GM12878 (cell line): ENCODE measurements around the gene SSNA1. TPM values are rescaled to one million over a fixed set of nuclear protein-coding genes. Genes with fewer than 3 reads are reported as not detected.

Experiments
- CEBPB ChIP-seq, 2 experiments: fragments of 150-350 bp in 1 of 2; IDR thresholded peaks; 2 replicates each; pipeline ENCODE4 v1.6.1; 2012 to 2014; ENCODE audit warnings: low read depth in 2 of 2, low read length in 2 of 2, borderline replicate concordance in 1 of 2, inconsistent platforms in 1 of 2
- ELK1 ChIP-seq: IDR thresholded peaks from 2 replicates; pipeline ENCODE4 v1.6.1; 2012; ENCODE audit warnings: low read depth, low read length, improper control_type of control experiment
- KAT2A ChIP-seq: conservative IDR thresholded peaks from 2 replicates; pipeline ENCODE4 v1.6.1; 2011; ENCODE audit warnings: low read depth, low read length; ENCODE audit not compliant: control insufficient read depth
- MEF2B ChIP-seq: fragments of 450-650 bp; IDR thresholded peaks from 2 replicates; pipeline ENCODE4 v1.6.1; 2018; ENCODE audit warnings: mild to moderate bottlenecking, moderate library complexity; ENCODE audit not compliant: partially characterized antibody, poor library complexity, severe bottlenecking
- NFXL1 ChIP-seq: fragments of 450-650 bp; IDR thresholded peaks from 2 replicates; pipeline ENCODE4 v1.6.1; 2017; ENCODE audit warnings: antibody characterized with exemption, mild to moderate bottlenecking, borderline replicate concordance
- NFYB ChIP-seq: IDR thresholded peaks from 2 replicates; pipeline ENCODE4 v1.6.1; 2011; ENCODE audit warnings: low read depth, mild to moderate bottlenecking, low read length, improper control_type of control experiment, moderate library complexity; ENCODE audit not compliant: insufficient read depth
- PAX5 ChIP-seq: IDR thresholded peaks from 2 replicates; pipeline ENCODE4 v1.6.1; 2011; ENCODE audit warnings: low read depth, low read length, borderline replicate concordance
- SMAD1 ChIP-seq: fragments of 450-650 bp; IDR thresholded peaks from 2 replicates; pipeline ENCODE4 v1.6.1; 2018; ENCODE audit warnings: mild to moderate bottlenecking, low read depth; ENCODE audit not compliant: partially characterized antibody
- TAF1 ChIP-seq: IDR thresholded peaks from 2 replicates; pipeline ENCODE4 v1.6.1; 2011; ENCODE audit warnings: mild to moderate bottlenecking, low read depth, low read length, borderline replicate concordance
- TCF3 ChIP-seq: IDR thresholded peaks from 2 replicates; pipeline ENCODE4 v1.6.1; 2012; ENCODE audit warnings: low read depth, mild to moderate bottlenecking, low read length, borderline replicate concordance; ENCODE audit not compliant: insufficient read depth
- YY1 ChIP-seq: IDR thresholded peaks from 2 replicates; pipeline ENCODE4 v1.6.1; 2011; ENCODE audit warnings: low read depth, mild to moderate bottlenecking, low read length
- ZNF687 ChIP-seq: fragments of 450-650 bp; IDR thresholded peaks from 2 replicates; pipeline ENCODE4 v1.6.1; 2017; ENCODE audit warnings: mild to moderate bottlenecking, moderate library complexity
- polyA plus RNA-seq, 11 experiments: library from polyadenylated mRNA; depleted of rRNA in 4 of 11; unstranded in 6 of 11; stranded (reverse) in 5 of 11; fragments of >200 nt; fragmentation: Nextera tagmentation in 4 of 11; fragmentation: Illumina TruSeq in 1 of 11; extraction: Ambion mirVana in 4 of 11; extraction: Trizol in 1 of 11; gene quantifications; 1 replicate in 1 of 11; 2 replicates in 10 of 11; pipeline versions ENCODE4 v1.2.1 to v1.2.3, GENCODE V29; 2011 to 2016; ENCODE audit warnings: inconsistent platforms in 2 of 11, missing spikeins in 2 of 11, low read depth in 1 of 11
- total RNA-seq, 4 experiments: library from RNA; depleted of rRNA in 3 of 4; stranded (reverse); fragments of >200 nt in 3 of 4; fragmentation: Illumina TruSeq in 1 of 4; extraction: Trizol in 1 of 4; gene quantifications; 2 replicates each; pipeline versions ENCODE4 v1.2.1 to v1.2.3, GENCODE V29; 2013 to 2021
- TF ChIP-seq, protein P1 (sequence below): fragments of 450-650 bp; IDR thresholded peaks from 2 replicates; pipeline ENCODE4 v1.6.1; 2017; ENCODE audit warnings: low read depth, mild to moderate bottlenecking, moderate library complexity
- TF ChIP-seq, protein P2 (sequence below): fragments of 450-650 bp; formaldehyde crosslinking; IDR thresholded peaks from 2 replicates; pipeline ENCODE4 v1.4.0; 2020; ENCODE audit warnings: mild to moderate bottlenecking, moderate library complexity
- TF ChIP-seq, protein P3 (sequence below): IDR thresholded peaks from 2 replicates; pipeline ENCODE4 v1.6.1; 2012; ENCODE audit warnings: low read depth, low read length, improper control_type of control experiment

SSNA1 gene
- total and polyA plus RNA-seq, 10 of the 15 experiments (the other 5 are each of a cell fraction or from before 2014, with no cell fraction given) = 0.63 to 139 (median 78.0) TPM

DNA sequence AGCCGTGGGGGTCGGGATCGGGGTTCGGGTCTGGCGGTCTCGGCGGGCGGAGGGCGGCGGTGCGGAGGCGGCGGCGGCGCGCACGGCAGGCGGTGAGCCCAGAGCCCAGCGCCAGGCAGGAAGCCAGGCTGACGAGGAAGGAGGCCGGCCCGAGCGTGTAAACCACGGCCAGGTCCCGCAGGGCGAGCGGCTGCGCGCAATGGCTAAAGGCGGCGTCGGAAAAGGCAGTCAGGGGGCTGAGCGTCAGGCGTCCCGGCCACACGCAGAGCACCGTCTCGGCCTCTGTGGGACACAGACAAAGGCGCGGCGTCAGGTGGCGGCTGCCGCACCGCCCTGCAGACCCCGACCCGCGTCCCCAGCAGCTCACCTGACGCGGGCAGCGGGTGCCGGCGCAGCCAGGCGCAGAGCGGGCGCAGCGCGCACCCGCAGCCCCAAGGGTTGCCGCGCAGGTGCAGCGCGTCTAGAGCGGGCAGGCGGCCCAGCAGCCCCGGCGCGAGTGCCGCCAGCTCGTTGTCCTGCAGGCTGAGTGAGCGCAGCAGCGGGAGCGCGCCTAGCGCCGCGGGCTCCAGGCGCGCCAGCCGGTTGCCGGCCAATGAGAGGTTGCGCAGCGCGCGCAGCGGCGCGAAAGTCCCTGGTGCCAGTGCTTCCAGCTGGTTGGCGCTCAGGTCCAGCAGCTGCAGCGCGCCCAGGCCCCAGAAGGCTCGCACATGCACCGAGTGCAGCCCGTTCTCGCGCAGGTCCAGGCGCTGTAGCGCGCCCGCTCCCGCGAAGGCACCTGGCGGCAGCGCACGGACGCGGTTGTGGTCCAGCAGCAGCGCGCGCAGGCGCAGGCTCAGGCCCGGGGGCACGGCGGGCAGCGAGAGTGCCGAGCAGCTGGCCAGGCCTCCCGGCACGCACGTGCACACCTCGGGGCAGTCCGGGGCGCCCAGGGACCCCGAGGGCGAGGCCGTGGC is 19.3 kb upstream of the SSNA1 start (continued):
- TF ChIP-seq PAX5 (no peak), CEBPB (IDR thresholded peaks at IDR 0.05; ENCODE audit: borderline replicate concordance in 1 of 2, low read depth in 2 of 2, low read length in 2 of 2) (no peak), NFXL1 (no peak), SMAD1 (no peak), ELK1 (no peak), MEF2B (no peak), ZNF687 (peak; percentile 50; the same call in 1 of the 2 replicates), YY1 (no peak), TCF3 (peak; percentile 51; the same call in 1 of the 2 replicates), KAT2A (no peak), TAF1 (no peak), NFYB (peak; percentile 35; the same call in 1 of the 2 replicates)
- TF ChIP-seq, protein P1, sequence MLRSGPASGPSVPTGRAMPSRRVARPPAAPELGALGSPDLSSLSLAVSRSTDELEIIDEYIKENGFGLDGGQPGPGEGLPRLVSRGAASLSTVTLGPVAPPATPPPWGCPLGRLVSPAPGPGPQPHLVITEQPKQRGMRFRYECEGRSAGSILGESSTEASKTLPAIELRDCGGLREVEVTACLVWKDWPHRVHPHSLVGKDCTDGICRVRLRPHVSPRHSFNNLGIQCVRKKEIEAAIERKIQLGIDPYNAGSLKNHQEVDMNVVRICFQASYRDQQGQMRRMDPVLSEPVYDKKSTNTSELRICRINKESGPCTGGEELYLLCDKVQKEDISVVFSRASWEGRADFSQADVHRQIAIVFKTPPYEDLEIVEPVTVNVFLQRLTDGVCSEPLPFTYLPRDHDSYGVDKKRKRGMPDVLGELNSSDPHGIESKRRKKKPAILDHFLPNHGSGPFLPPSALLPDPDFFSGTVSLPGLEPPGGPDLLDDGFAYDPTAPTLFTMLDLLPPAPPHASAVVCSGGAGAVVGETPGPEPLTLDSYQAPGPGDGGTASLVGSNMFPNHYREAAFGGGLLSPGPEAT = no peak
- TF ChIP-seq, protein P2, sequence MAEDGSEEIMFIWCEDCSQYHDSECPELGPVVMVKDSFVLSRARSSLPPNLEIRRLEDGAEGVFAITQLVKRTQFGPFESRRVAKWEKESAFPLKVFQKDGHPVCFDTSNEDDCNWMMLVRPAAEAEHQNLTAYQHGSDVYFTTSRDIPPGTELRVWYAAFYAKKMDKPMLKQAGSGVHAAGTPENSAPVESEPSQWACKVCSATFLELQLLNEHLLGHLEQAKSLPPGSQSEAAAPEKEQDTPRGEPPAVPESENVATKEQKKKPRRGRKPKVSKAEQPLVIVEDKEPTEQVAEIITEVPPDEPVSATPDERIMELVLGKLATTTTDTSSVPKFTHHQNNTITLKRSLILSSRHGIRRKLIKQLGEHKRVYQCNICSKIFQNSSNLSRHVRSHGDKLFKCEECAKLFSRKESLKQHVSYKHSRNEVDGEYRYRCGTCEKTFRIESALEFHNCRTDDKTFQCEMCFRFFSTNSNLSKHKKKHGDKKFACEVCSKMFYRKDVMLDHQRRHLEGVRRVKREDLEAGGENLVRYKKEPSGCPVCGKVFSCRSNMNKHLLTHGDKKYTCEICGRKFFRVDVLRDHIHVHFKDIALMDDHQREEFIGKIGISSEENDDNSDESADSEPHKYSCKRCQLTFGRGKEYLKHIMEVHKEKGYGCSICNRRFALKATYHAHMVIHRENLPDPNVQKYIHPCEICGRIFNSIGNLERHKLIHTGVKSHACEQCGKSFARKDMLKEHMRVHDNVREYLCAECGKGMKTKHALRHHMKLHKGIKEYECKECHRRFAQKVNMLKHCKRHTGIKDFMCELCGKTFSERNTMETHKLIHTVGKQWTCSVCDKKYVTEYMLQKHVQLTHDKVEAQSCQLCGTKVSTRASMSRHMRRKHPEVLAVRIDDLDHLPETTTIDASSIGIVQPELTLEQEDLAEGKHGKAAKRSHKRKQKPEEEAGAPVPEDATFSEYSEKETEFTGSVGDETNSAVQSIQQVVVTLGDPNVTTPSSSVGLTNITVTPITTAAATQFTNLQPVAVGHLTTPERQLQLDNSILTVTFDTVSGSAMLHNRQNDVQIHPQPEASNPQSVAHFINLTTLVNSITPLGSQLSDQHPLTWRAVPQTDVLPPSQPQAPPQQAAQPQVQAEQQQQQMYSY (CRISPR knock-in tag) = no peak
- TF ChIP-seq, protein P3, sequence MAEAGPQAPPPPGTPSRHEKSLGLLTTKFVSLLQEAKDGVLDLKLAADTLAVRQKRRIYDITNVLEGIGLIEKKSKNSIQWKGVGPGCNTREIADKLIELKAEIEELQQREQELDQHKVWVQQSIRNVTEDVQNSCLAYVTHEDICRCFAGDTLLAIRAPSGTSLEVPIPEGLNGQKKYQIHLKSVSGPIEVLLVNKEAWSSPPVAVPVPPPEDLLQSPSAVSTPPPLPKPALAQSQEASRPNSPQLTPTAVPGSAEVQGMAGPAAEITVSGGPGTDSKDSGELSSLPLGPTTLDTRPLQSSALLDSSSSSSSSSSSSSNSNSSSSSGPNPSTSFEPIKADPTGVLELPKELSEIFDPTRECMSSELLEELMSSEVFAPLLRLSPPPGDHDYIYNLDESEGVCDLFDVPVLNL = no peak; the same call in 1 of the 2 replicates
